Mucosa of descending colon (tissue), 3 donors: ENCODE measurements around the gene GGA3. TPM values are rescaled to one million over a fixed set of nuclear protein-coding genes. Genes with fewer than 3 reads are reported as not detected.

Source experiments
- ATAC-seq: fragments of 200-7000 bp; cut with Tn5 transposase; one replicate; pipeline ENCODE4 v1.9.1; 2020; ENCODE audit warnings: mild to moderate bottlenecking, moderate library complexity
- DNase-seq, 3 donors: peaks; one replicate each; pipeline ENCODE4 v3.0.0-alpha.2; 2020
- H3K36me3 ChIP-seq: fragments of 200-600 bp; one replicate; pipeline ENCODE4 v1.8.0; 2021; ENCODE audit warnings: low read depth, mild to moderate bottlenecking
- H3K4me1 ChIP-seq: fragments of 200-600 bp; one replicate; pipeline ENCODE4 v1.8.0; 2021; ENCODE audit warnings: low read depth, mild to moderate bottlenecking
- H3K4me3 ChIP-seq: fragments of 200-600 bp; one replicate; pipeline ENCODE4 v1.8.0; 2021; ENCODE audit warnings: mild to moderate bottlenecking
- H3K9me3 ChIP-seq: fragments of 200-600 bp; one replicate; pipeline ENCODE4 v1.8.0; 2021; ENCODE audit warnings: mild to moderate bottlenecking
- CTCF ChIP-seq: fragments of 200-600 bp; IDR thresholded peaks from one replicate; pipeline ENCODE4 v1.8.0; 2022; ENCODE audit warnings: antibody characterized with exemption, mild to moderate bottlenecking
- intact Hi-C, 2 donors: fragments of 100-400 bp; cut with DNase I in 1 of 2; cut with micrococcal nuclease in 1 of 2; formaldehyde crosslinking; loops; one replicate each; pipeline versions ENCODE4 v1.11.0 to v1.11.1; 2022; cut with DNase I, micrococcal nuclease
- total RNA-seq, 3 donors: library from RNA; stranded (reverse); fragmentation: NEBNext Ultra II Directional in 2 of 3; extraction: Animal tissue kit (Norgen Biotek cat#: 25700) in 2 of 3; gene quantifications; one replicate each; pipeline versions ENCODE4 v1.2.1 to v1.2.4, GENCODE V29; 2021 to 2023
- donor health status: DM: no; HTN: no; CAD: no; lungs with moderate emphysema.
- donor health status: DM: no; HTN: no; CAD: no.
- donor health status: DM: no; HTN: yes; CAD: no.

GGA3 gene
- total RNA-seq, 3 donors from 2014 or later = 45.3 to 54.8 (median 49.3) TPM

- H3K9me3 ChIP-seq = no peaks in the 10 kb centered on the region
Measured at GRCh38 chr17:75270966-75271232, 9.5 kb upstream of the GGA3 start, which contains the start of gene MIF4GD. TSS of gene MIF4GD (minus strand) at chr17:75271231. CDS start at chr17:75270195, 1,036 bp downstream.

GRCh38 chr17:75270218-75270965 lies 9.0 kb upstream of the GGA3 start:
- intact Hi-C loops = no loop called here
- Histone ChIP-seq H3K9me3 (no peaks in the 10 kb centered on the region), H3K36me3 (peaks cover 8% of the 10 kb centered on the region), H3K4me3 (peak overlapping the region; percentile 59), H3K4me1 (peaks cover 22% of the 10 kb centered on the region)
- TF ChIP-seq CTCF = no peak
- DNase-seq (peak; percentile 71 to 85 (median 80)), ATAC-seq (peak; percentile 65)

More at GRCh38 chr17:75270966-75271232, 9.5 kb upstream of the GGA3 start, which contains the start of gene MIF4GD:
- ATAC-seq (no peak), DNase-seq (no peak)
- intact Hi-C loops = no loop called here
- peak within 1 kb of the TSS; percentile 59 for H3K4me3 ChIP-seq
- peaks cover 22% of the 10 kb centered on the region for H3K4me1 ChIP-seq
- peaks cover 8% of the 10 kb centered on the region for H3K36me3 ChIP-seq
- TF ChIP-seq CTCF = no peak

GRCh38 chr17:75269844-75270217 lies 8.4 kb upstream of the GGA3 start:
- intact Hi-C loops = no loop called here
- ATAC-seq (no peak), DNase-seq (no peak)
- peaks cover 22% of the 10 kb centered on the region for H3K4me1 ChIP-seq
- H3K9me3 ChIP-seq = no peaks in the 10 kb centered on the region
- H3K36me3 ChIP-seq = peaks cover 8% of the 10 kb centered on the region
- no peak overlapping the region for H3K4me3 ChIP-seq
- no peak for TF ChIP-seq CTCF

- no peak for TF ChIP-seq CTCF
- Histone ChIP-seq H3K9me3 (no peaks in the 10 kb centered on the region), H3K4me1 (peaks cover 24% of the 10 kb centered on the region), H3K36me3 (peaks cover 8% of the 10 kb centered on the region), H3K4me3 (no peak overlapping the region)
- intact Hi-C loops = no loop called here
- peak; percentile 67 to 77 (median 70) for DNase-seq
- peak; percentile 51 for ATAC-seq
Measured at GRCh38 chr17:75267411-75268232, 6.2 kb upstream of the GGA3 start.

- H3K9me3 ChIP-seq = no peaks in the 10 kb centered on the region
- ATAC-seq = no peak
- peaks cover 23% of the 10 kb centered on the region for H3K4me1 ChIP-seq
Measured at GRCh38 chr17:75267153-75267410, 5.7 kb upstream of the GGA3 start.

More at GRCh38 chr17:75267153-75267410, 5.7 kb upstream of the GGA3 start:
- TF ChIP-seq CTCF = no peak
- no peak for DNase-seq
- intact Hi-C loops = no loop called here
- Histone ChIP-seq H3K36me3 (peaks cover 8% of the 10 kb centered on the region), H3K4me3 (no peak overlapping the region)
